IMR-90 (cell line): ENCODE results near the gene BLTP2. TPM values are rescaled to one million over a fixed set of nuclear protein-coding genes. Genes with fewer than 3 reads are reported as not detected.

ENCODE experiments used
- ATAC-seq: fragments of 200-7000 bp; cut with Tn5 transposase; 2 replicates; pipeline ENCODE4 v1.9.1; 2020; ENCODE audit warnings: low read depth, mild to moderate bottlenecking, moderate library complexity
- BruUV-seq: library from RNA; stranded (reverse); fragments of 400-500 nt; replicated peaks from 2 replicates; lab custom pipeline; 2021; lab: Mats Ljungman, UMichigan
- CTCF ChIA-PET: fragments of 300-600 bp; formaldehyde crosslinking; extraction: SDS; loops from one replicate; lab custom pipeline; 2021; ENCODE audit warnings: antibody characterized with exemption; lab: Yijun Ruan, JAX
- POLR2A ChIA-PET: fragments of 300-600 bp; sonication (Branson Sonifier 250); formaldehyde crosslinking; loops from one replicate; lab custom pipeline; 2022; ENCODE audit warnings: antibody characterized with exemption; ENCODE audit not compliant: unreplicated experiment; lab: Charles Lee
- DNase-seq: peaks from one replicate; pipeline ENCODE4 v3.0.0; 2013
- H2AFZ ChIP-seq: replicated peaks from 2 replicates; pipeline ENCODE3; 2013; ENCODE audit warnings: low read length, mild to moderate bottlenecking; ENCODE audit not compliant: poor library complexity
- H2AK5ac ChIP-seq: 2 replicates; pipeline ENCODE4 v1.6.1; 2013; ENCODE audit warnings: low read depth, low read length, inconsistent platforms
- H2AK9ac ChIP-seq: replicated peaks from 2 replicates; pipeline ENCODE3; 2013; ENCODE audit warnings: mild to moderate bottlenecking, low read depth, low read length, moderate library complexity; ENCODE audit not compliant: poor library complexity
- H2BK120ac ChIP-seq: 2 replicates; pipeline ENCODE4 v1.6.1; 2013; ENCODE audit warnings: low read depth, low read length, inconsistent platforms
- H2BK15ac ChIP-seq: 3 replicates; pipeline ENCODE4 v1.6.1; 2013; ENCODE audit warnings: low read depth, low read length, inconsistent platforms
- H2BK20ac ChIP-seq: 2 replicates; pipeline ENCODE4 v1.6.1; 2013; ENCODE audit warnings: low read depth, mild to moderate bottlenecking, inconsistent platforms, low read length, moderate library complexity
- H2BK5ac ChIP-seq: 2 replicates; pipeline ENCODE4 v1.6.1; 2013; ENCODE audit warnings: mild to moderate bottlenecking, low read depth, low read length, inconsistent platforms; ENCODE audit not compliant: poor library complexity, severe bottlenecking
- H3K14ac ChIP-seq: replicated peaks from 2 replicates; pipeline ENCODE4 v1.6.1; 2013; ENCODE audit warnings: low read depth, low read length, inconsistent platforms
- H3K18ac ChIP-seq: 2 replicates; pipeline ENCODE4 v1.6.1; 2013; ENCODE audit warnings: low read depth, low read length, control low read depth
- H3K23ac ChIP-seq: 2 replicates; pipeline ENCODE4 v1.6.1; 2013; ENCODE audit warnings: low read depth, low read length, inconsistent platforms
- H3K27ac ChIP-seq: 2 replicates; pipeline ENCODE4 v1.5.1; 2013; ENCODE audit warnings: mild to moderate bottlenecking, control low read depth, low read length; ENCODE audit not compliant: insufficient read depth
- H3K27me3 ChIP-seq: 2 replicates; pipeline ENCODE4 v1.6.1; 2013; ENCODE audit warnings: low read length; ENCODE audit not compliant: control insufficient read depth, insufficient read depth
- H3K36me3 ChIP-seq: 2 replicates; pipeline ENCODE4 v1.6.1; 2013; ENCODE audit warnings: low read length, mixed read lengths; ENCODE audit not compliant: control insufficient read depth, insufficient read depth
- H3K4ac ChIP-seq: 2 replicates; pipeline ENCODE4 v1.6.1; 2013; ENCODE audit warnings: low read depth, low read length, inconsistent platforms
- H3K4me1 ChIP-seq: 2 replicates; pipeline ENCODE4 v1.6.1; 2013; ENCODE audit warnings: low read length, mixed read lengths; ENCODE audit not compliant: control insufficient read depth, insufficient read depth
- H3K4me2 ChIP-seq: 2 replicates; pipeline ENCODE4 v1.6.1; 2013; ENCODE audit warnings: low read depth, mild to moderate bottlenecking, control low read depth, low read length, moderate library complexity
- H3K4me3 ChIP-seq: 2 replicates; pipeline ENCODE4 v1.5.1; 2013; ENCODE audit warnings: low read depth, mild to moderate bottlenecking, control low read depth, low read length, moderate library complexity; ENCODE audit not compliant: insufficient read depth
- H3K56ac ChIP-seq: 2 replicates; pipeline ENCODE4 v1.6.1; 2013; ENCODE audit warnings: low read length, inconsistent platforms; ENCODE audit not compliant: insufficient read depth; ENCODE audit errors: extremely low read depth
- H3K79me1 ChIP-seq, 2 experiments: 2 replicates each; pipeline ENCODE4 v1.6.1; 2013; ENCODE audit warnings: low read length in 2 of 2, inconsistent platforms in 1 of 2, low read depth in 1 of 2
- H3K9ac ChIP-seq: 2 replicates; pipeline ENCODE4 v1.6.1; 2013; ENCODE audit warnings: low read depth, low read length, control low read depth
- H3K9me1 ChIP-seq: 2 replicates; pipeline ENCODE4 v1.6.1; 2013; ENCODE audit warnings: low read length, inconsistent platforms; ENCODE audit not compliant: insufficient read depth
- H3K9me3 ChIP-seq: 2 replicates; pipeline ENCODE4 v1.6.1; 2013; ENCODE audit warnings: low read length; ENCODE audit not compliant: control insufficient read depth, insufficient read depth
- H4K20me1 ChIP-seq: 2 replicates; pipeline ENCODE4 v1.6.1; 2013; ENCODE audit warnings: low read length, inconsistent platforms; ENCODE audit not compliant: insufficient read depth
- H4K5ac ChIP-seq: 2 replicates; pipeline ENCODE4 v1.6.1; 2013; ENCODE audit warnings: mild to moderate bottlenecking, low read depth, low read length, control low read depth
- H4K8ac ChIP-seq, 2 experiments: 2 replicates each; pipeline ENCODE4 v1.6.1; 2013; ENCODE audit warnings: low read depth in 2 of 2, low read length in 2 of 2, control low read depth in 1 of 2, inconsistent platforms in 1 of 2
- H4K91ac ChIP-seq: 2 replicates; pipeline ENCODE4 v1.6.1; 2013; ENCODE audit warnings: low read depth, low read length, inconsistent platforms; ENCODE audit not compliant: insufficient read depth
- MAFK ChIP-seq: IDR thresholded peaks from 2 replicates; pipeline ENCODE4 v1.6.1; 2012; ENCODE audit warnings: low read depth, low read length, improper control_type of control experiment
- USF2 ChIP-seq: fragments of 150-350 bp; IDR thresholded peaks from 2 replicates; pipeline ENCODE4 v1.6.1; 2017; ENCODE audit warnings: mild to moderate bottlenecking, antibody characterized with exemption, low read length, low read depth
- WGBS, 2 experiments: methylation state at CpG; one replicate each; pipeline versions ENCODE4 v1.1.5 to v1.1.7; 2013; ENCODE audit warnings: missing lambda C conversion rate in 2 of 2; ENCODE audit not compliant: insufficient read length in 1 of 2; ENCODE audit errors: extremely low coverage in 2 of 2; 5-methylcytosine and 5-hydroxymethylcytosine counted together
- dilution Hi-C: fragments of 300-500 bp; cut with HindIII; formaldehyde crosslinking; loops from one replicate; pipeline ENCODE4 v1.14.3; 2018; ENCODE audit warnings: low sequenced_read_pairs; ENCODE audit not compliant: unreplicated experiment
- in situ Hi-C: fragments of 300-500 bp; cut with MboI; formaldehyde crosslinking; loops from 3 replicates; pipeline ENCODE4 v1.14.3; 2019; ENCODE audit warnings: low sequenced_read_pairs, inconsistent platforms, mixed read lengths
- intact Hi-C: fragments of 100-400 bp; cut with micrococcal nuclease; formaldehyde crosslinking; loops from 2 replicates; pipeline ENCODE4 v1.10.0; 2022
- polyA plus RNA-seq, 3 experiments: library from polyadenylated mRNA; depleted of rRNA; stranded (reverse); fragments of >200 nt; gene quantifications; 2 replicates each; pipeline ENCODE4 v1.2.3, GENCODE V29; 2012; ENCODE audit warnings: low replicate concordance in 1 of 3
- total RNA-seq: library from RNA; depleted of rRNA; stranded (reverse); fragments of >200 nt; gene quantifications from 2 replicates; pipeline ENCODE4 v1.2.3, GENCODE V29; 2012
- TF ChIP-seq, protein P1 (sequence below): conservative IDR thresholded peaks from 2 replicates; pipeline ENCODE4 v1.5.1; 2012; ENCODE audit warnings: mild to moderate bottlenecking, low read depth, low read length, improper control_type of control experiment

BLTP2 gene
- total and polyA plus RNA-seq, 2 of the 4 experiments (the other 2 are of a cell fraction): 42.3 to 174 TPM

- no peak for TF ChIP-seq MAFK
- TF ChIP-seq USF2: 0 out of 2 replicates have a peak, but pooled peaks have one; percentile 1
- TF ChIP-seq, protein P1, sequence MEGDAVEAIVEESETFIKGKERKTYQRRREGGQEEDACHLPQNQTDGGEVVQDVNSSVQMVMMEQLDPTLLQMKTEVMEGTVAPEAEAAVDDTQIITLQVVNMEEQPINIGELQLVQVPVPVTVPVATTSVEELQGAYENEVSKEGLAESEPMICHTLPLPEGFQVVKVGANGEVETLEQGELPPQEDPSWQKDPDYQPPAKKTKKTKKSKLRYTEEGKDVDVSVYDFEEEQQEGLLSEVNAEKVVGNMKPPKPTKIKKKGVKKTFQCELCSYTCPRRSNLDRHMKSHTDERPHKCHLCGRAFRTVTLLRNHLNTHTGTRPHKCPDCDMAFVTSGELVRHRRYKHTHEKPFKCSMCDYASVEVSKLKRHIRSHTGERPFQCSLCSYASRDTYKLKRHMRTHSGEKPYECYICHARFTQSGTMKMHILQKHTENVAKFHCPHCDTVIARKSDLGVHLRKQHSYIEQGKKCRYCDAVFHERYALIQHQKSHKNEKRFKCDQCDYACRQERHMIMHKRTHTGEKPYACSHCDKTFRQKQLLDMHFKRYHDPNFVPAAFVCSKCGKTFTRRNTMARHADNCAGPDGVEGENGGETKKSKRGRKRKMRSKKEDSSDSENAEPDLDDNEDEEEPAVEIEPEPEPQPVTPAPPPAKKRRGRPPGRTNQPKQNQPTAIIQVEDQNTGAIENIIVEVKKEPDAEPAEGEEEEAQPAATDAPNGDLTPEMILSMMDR: no peak
- H2AK9ac ChIP-seq: peak overlapping the region; percentile 90
- peak overlapping the region; percentile 91 for H3K23ac ChIP-seq
- ChIA-PET CTCF (interaction anchor here (1.5 kb wide), 1 partner anchor 16 kb away, joined by 6 read pairs; no protein-coding TSS in a partner anchor), POLR2A (interaction anchor here (1.2 kb wide), 2 partner anchors 8 to 19 kb away, joined by 4 to 6 read pairs; no protein-coding TSS in a partner anchor)
- peaks cover 17% of the 10 kb centered on the region for H3K36me3 ChIP-seq
- peak overlapping the region; percentile 89 for H2AK5ac ChIP-seq
- dilution Hi-C loops (no loop called here), intact Hi-C loops (no loop called here), in situ Hi-C loops (no loop called here)
- H4K91ac ChIP-seq: peak overlapping the region; percentile 79; the same call in 1 of the 2 replicates
- ATAC-seq: peak; percentile 6; the same call in 1 of the 2 replicates
- peak overlapping the region; percentile 99 for H3K27ac ChIP-seq
- no peaks in the 10 kb centered on the region for H3K9me3 ChIP-seq
- BruUV-seq: no TSS peak
- H3K9ac ChIP-seq: peak overlapping the region; percentile 99
- H3K79me1 ChIP-seq: peaks cover 11 to 59% of the 10 kb centered on the region in 2 experiments
- peak overlapping the region; percentile 81 for H3K4me2 ChIP-seq
- H4K8ac ChIP-seq: peak overlapping the region; percentile 92 to 94
- peak overlapping the region; percentile 88 for H2BK5ac ChIP-seq
- peak overlapping the region; percentile 88 for H3K4ac ChIP-seq
- H3K4me1 ChIP-seq: peaks cover 2% of the 10 kb centered on the region; the same call in 1 of the 2 replicates
- peak overlapping the region; percentile 78; the same call in 1 of the 2 replicates for H3K18ac ChIP-seq
- peak overlapping the region; percentile 75 for H4K5ac ChIP-seq
- H3K27me3 ChIP-seq: no peaks in the 10 kb centered on the region
- peak overlapping the region; percentile 88 for H3K14ac ChIP-seq
- DNase-seq: no peak
- peaks cover 52% of the 10 kb centered on the region for H4K20me1 ChIP-seq
- H2BK15ac ChIP-seq: no peak overlapping the region
- peak overlapping the region; percentile 93 for H2AFZ ChIP-seq
- H2BK20ac ChIP-seq: no peak overlapping the region
- peaks cover 12% of the 10 kb centered on the region for H3K9me1 ChIP-seq
- WGBS, 2 experiments: 0% methylated on average over 5 of the region's 10 CpGs; no CpG with 5 or more reads in 1 of the 2 experiments
- H3K4me3 ChIP-seq: peak overlapping the region; percentile 73
- no peak overlapping the region for H2BK120ac ChIP-seq
- H3K56ac ChIP-seq: peak overlapping the region; percentile 100
Observed at GRCh38 chr17:28662527-28662829, 17.5 kb upstream of the BLTP2 start.
